GM12874 (cell line): ENCODE measurements around the gene REEP6.

Experiments used
- TF ChIP-seq, protein P1 (sequence below): IDR thresholded peaks from 2 replicates; pipeline ENCODE4 v1.5.1; 2011; ENCODE audit warnings: low read depth, mild to moderate bottlenecking, control low read depth, low read length, moderate library complexity; ENCODE audit not compliant: insufficient read depth

REEP6 gene

DNA sequence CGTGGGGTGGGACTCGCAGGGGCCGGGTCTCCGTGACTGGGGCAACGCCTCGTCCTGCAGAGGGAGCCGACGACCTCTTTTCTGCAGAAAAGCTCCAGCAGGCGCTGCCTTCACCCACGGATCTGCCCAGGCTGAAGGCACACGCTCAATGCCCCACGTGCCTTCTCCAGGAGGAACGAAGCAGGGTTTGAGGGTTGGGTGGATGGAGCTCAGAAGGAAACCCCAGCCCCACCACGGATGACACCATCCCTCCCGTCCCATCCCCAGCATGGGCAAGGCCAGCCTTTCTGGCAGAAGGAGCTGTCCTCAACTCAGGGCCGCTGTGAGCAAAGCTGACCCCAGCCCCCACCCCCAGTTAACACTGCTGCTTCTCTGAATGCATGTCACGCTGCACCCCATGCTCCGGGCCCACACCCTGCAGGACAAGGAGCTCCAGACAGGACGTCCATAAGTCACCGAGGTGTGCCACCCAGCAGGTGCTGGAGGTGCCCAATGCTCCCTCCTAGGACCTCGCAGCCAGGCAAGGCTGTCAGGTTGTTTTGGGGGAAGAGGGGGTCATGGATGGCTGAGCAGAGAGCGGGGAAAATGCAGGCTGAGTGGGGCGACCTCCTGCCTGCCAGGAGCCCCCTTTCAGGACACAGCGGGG, 19.3 kb upstream of the REEP6 start:
- TF ChIP-seq, protein P1, sequence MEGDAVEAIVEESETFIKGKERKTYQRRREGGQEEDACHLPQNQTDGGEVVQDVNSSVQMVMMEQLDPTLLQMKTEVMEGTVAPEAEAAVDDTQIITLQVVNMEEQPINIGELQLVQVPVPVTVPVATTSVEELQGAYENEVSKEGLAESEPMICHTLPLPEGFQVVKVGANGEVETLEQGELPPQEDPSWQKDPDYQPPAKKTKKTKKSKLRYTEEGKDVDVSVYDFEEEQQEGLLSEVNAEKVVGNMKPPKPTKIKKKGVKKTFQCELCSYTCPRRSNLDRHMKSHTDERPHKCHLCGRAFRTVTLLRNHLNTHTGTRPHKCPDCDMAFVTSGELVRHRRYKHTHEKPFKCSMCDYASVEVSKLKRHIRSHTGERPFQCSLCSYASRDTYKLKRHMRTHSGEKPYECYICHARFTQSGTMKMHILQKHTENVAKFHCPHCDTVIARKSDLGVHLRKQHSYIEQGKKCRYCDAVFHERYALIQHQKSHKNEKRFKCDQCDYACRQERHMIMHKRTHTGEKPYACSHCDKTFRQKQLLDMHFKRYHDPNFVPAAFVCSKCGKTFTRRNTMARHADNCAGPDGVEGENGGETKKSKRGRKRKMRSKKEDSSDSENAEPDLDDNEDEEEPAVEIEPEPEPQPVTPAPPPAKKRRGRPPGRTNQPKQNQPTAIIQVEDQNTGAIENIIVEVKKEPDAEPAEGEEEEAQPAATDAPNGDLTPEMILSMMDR = no peak

DNA sequence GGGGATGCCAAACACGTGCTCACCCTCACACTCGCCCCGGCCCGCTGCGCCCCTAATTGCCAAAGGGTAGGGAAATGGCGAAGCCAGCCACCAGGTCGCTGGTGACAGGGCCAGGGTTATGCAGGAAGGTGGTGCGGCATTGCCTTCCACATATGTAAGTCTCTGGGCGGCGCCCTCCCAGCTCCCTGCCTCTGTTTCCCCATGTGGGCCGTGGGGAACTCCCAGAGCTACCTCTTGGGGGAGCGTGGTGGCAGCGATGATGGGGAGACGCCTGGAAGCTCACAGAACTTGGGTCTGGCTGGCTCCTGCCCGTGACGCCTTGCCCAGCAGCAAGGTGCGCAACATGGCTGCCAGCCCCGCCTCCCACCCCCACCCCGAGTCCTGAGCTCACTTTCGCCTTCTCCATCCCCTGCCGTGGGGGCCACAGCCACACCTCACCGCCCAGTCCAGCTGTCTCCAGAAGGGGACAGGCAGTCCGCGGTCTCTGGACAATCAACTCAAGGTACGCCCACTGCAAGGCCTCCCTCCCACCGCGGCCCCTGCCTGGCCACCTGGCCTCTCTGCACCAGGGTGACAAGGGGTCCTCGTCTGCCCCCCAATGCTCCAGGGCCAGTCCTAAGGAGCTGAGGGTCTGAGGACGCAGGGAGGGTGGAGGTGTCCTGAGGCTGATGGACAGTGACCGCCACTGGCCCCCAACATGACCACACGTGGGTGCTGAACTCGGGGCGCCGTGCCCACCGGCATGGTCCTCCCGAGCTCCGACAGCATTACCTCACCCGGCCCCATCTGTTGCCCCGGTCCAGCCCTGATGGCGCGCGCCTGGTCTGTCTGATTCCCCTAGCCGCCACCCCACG, 18.5 kb upstream of the REEP6 start:
- TF ChIP-seq, protein P1 = no peak

DNA sequence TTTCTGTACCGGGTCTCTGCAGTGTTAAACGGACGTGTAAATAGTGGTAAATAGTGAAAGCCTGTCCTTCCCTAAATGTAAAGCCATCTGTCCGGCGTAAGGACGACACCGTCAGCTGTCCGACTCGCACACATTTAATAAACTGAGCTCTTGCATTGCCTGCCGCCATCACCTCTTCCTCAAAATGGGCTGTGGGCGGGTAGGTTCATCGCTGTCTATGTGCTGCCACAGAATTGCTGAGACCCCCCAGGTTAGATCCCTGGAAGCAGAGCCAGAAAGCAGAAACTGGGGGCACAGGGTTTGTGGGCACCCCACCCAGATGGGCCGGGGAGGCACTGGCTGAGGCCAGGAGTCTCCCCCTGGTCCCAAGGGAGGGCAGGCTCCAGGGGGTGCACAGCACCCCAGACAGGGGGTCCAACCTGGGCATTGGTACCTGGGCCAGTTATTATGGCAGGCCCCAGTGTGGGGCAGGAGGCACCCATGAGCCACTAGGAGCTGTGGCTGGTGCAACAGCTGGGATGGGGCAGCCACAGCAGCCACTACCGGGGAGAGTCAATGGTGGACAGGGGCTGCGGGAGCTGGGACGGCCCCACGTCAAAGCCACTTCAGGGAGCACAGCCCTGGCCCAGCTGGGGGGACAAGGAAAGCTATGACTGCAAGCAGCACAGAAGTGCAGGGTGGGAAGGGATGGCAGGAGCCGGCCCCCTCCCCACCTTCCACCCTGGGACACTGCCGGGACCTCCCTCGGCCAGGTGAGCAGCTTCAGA, 17.7 kb upstream of the REEP6 start:
- TF ChIP-seq, protein P1 = no peak

DNA sequence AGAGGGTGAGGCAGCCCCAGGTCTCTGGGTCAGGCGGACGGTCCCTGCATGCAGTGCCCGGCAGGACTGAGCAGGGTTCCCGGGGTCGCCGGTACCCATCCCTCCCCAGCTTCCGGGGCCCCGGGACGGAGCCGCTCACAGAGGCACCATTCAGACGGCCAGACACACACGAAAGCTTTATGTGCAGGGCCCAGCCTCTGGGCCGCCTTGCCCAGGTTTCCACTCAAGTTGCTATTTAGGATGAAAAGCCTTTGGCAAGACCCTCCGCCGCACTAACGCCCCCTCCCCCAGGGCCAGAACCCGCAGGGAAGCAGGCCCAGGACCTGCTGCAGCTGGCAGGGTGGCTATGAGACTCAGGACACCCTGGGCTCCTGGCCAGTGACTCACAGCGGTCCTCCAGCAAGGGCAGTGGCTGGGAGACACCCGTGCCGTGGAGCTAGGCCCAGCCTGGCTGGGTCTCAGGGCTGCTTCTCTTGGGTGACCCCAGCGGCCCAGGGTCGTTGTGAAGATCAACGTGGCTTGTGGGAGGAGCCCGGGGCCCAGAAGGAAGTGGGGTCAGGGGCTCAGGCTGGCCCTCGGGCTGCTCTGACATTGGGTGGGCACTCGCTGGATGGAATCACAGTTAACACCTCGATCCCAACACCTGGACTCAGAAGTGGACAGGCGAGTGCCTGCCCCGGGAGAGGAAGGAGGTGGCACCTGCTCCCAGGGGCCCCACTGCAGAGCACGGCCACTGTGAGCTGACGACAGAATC, 16.8 kb upstream of the REEP6 start:
- TF ChIP-seq, protein P1 = no peak

DNA sequence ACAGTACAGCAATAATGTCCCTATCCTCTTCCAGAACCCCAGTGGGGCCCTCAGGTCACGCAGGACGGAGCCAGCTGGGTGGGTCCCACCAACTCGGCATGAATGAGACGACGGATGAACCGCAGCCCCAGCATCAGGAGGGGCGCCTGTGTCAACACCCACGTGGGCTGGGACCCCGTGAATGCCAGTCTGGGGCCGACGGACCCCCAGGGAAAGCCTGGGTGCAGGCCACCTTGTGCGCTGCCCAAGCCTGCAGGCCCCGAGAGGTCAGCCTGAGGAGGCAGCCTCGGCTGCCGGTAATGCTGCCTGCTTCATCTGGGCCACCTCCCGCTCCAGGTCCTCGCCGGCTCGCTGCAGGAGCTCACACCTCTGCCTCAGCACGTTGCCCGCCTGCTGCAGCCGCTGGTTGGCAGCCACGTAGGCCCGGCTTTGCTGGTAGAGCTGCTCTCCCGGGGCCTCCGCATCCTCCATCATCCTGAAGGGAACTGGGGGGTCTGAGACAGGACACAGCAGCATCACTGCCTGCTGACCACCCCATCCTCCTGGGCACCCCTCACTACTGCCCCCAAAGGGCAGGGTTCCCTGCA, 16.1 kb upstream of the REEP6 start:
- TF ChIP-seq, protein P1 = no peak

DNA sequence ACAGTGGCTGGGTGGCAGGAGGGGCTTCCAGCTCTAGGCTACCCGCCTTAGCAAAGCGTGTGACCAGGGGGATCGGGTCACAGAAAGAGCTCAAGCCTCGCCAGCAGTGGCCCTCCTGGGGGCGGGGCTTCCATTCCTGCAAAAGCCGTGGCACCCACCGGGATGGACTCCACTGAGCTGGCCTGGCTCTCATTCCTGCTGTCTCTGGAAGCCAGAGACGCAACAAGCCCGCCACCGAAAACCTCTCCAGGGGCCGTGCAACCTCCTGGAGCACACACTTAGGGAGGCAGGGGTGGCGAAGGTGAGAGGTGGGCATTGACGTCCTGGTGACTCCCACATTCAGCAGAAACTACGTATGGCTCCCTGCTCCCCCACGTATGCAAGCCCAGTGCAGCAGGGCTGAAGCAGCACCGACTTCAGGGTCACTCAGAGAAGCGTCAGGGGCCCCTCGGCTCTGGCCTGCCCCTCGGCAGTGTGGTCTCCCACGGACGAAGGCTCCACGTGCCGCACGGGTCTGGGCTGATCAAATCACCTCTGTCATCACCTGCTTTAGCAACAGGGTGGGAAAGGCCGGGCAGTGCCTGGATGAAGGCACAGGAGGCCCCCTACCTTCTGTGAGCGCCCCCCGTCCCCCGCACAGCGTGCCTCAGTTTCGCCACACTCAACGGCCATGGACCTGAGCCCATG, 15.1 kb upstream of the REEP6 start:
- TF ChIP-seq, protein P1 = no peak
